Endothelial cell (in vitro differentiated cells): ENCODE results near the gene ZNF214. TPM values are rescaled to one million over a fixed set of nuclear protein-coding genes. Genes with fewer than 3 reads are reported as not detected.

Experiments used
- DNase-seq: peaks from one replicate; pipeline ENCODE4 v3.0.0; 2021; ENCODE audit warnings: low spot score
- H3K27ac Mint-ChIP-seq: one replicate; pipeline ENCODE4 v1.8.0; 2021; ENCODE audit warnings: mixed read lengths, inconsistent platforms; ENCODE audit not compliant: unreplicated experiment
- H3K27me3 Mint-ChIP-seq: one replicate; pipeline ENCODE4 v1.8.0; 2021; ENCODE audit warnings: mild to moderate bottlenecking, moderate library complexity, mixed read lengths, inconsistent platforms; ENCODE audit not compliant: unreplicated experiment
- H3K36me3 Mint-ChIP-seq: one replicate; pipeline ENCODE4 v1.8.0; 2021; ENCODE audit warnings: mild to moderate bottlenecking, low read depth, mixed read lengths, inconsistent platforms; ENCODE audit not compliant: unreplicated experiment
- H3K4me1 Mint-ChIP-seq: one replicate; pipeline ENCODE4 v1.8.0; 2021; ENCODE audit warnings: mild to moderate bottlenecking, mixed read lengths, inconsistent platforms; ENCODE audit not compliant: unreplicated experiment
- H3K4me3 Mint-ChIP-seq: one replicate; pipeline ENCODE4 v1.8.0; 2021; ENCODE audit warnings: mild to moderate bottlenecking, mixed read lengths, inconsistent platforms; ENCODE audit not compliant: unreplicated experiment
- H3K9me3 Mint-ChIP-seq: one replicate; pipeline ENCODE4 v1.8.0; 2021; ENCODE audit warnings: mixed read lengths, inconsistent platforms; ENCODE audit not compliant: unreplicated experiment
- total RNA-seq: library from RNA; stranded (reverse); fragmentation: NEBNext Ultra II Directional; extraction: Animal tissue kit (Norgen Biotek cat#: 25700); gene quantifications from one replicate; pipeline ENCODE4 v1.2.1, GENCODE V29; 2021; ENCODE audit not compliant: unreplicated experiment
- TF ChIP-seq, protein P1 (sequence below): fragments of 200-600 bp; sonication (generic); IDR thresholded peaks from one replicate; pipeline ENCODE4 v1.5.0; 2021; ENCODE audit warnings: antibody characterized with exemption; ENCODE audit not compliant: unreplicated experiment

The ZNF214 gene
- total RNA-seq, 1 donor from 2014 or later = 2.4 TPM

DNA sequence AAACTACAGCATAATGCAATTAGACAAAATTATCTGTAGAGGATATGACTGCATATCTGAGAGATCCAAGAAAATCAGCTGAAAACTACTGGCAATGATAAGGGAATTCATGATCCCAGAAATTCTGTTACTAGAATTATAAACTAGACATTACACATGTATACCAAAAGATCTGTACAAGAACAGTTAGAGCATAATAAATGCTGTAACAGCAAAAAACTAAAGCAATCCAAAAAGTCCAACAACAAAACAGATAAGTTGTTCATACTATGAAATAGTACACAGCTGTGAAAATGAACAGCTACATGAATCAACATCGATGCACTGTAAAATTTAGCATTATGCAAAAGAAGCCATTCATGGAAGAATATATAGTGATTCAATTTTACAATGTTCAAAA, 6.0 kb downstream of the ZNF214 start:
- H3K27ac Mint-ChIP-seq = no peak overlapping the region
- H3K4me3 Mint-ChIP-seq = no peak overlapping the region
- TF ChIP-seq, protein P1, sequence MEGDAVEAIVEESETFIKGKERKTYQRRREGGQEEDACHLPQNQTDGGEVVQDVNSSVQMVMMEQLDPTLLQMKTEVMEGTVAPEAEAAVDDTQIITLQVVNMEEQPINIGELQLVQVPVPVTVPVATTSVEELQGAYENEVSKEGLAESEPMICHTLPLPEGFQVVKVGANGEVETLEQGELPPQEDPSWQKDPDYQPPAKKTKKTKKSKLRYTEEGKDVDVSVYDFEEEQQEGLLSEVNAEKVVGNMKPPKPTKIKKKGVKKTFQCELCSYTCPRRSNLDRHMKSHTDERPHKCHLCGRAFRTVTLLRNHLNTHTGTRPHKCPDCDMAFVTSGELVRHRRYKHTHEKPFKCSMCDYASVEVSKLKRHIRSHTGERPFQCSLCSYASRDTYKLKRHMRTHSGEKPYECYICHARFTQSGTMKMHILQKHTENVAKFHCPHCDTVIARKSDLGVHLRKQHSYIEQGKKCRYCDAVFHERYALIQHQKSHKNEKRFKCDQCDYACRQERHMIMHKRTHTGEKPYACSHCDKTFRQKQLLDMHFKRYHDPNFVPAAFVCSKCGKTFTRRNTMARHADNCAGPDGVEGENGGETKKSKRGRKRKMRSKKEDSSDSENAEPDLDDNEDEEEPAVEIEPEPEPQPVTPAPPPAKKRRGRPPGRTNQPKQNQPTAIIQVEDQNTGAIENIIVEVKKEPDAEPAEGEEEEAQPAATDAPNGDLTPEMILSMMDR = no peak
- peaks cover 3% of the 10 kb centered on the region for H3K27me3 Mint-ChIP-seq
- DNase-seq = no peak
- peaks cover 8% of the 10 kb centered on the region for H3K4me1 Mint-ChIP-seq
- H3K36me3 Mint-ChIP-seq = no peaks in the 10 kb centered on the region
- H3K9me3 Mint-ChIP-seq = no peaks in the 10 kb centered on the region

DNA sequence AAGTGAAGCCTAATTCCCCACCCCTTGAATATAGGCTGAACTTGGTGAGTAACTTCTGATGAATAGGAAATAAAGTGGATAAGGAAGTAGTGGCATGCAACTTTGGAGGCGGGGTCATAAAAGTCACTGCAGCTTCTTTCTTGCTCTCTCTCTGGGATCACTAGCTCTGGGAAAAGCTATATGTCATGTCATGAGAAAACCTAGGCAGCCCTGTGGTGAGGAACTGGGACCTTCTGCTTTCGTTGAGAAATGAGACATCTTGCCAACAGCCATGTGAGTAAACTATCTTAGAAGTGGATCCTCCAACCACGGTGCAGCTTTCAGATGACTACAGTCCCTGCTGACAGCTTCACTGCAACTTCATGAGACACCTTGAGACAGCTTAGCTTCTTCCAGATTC, 15.7 kb downstream of the ZNF214 start:
- Mint-ChIP-seq H3K4me1 (peaks cover 6% of the 10 kb centered on the region), H3K4me3 (no peak overlapping the region), H3K9me3 (no peaks in the 10 kb centered on the region), H3K27ac (no peak overlapping the region), H3K36me3 (no peaks in the 10 kb centered on the region), H3K27me3 (no peaks in the 10 kb centered on the region)
- TF ChIP-seq, protein P1 = no peak
- DNase-seq = no peak

DNA sequence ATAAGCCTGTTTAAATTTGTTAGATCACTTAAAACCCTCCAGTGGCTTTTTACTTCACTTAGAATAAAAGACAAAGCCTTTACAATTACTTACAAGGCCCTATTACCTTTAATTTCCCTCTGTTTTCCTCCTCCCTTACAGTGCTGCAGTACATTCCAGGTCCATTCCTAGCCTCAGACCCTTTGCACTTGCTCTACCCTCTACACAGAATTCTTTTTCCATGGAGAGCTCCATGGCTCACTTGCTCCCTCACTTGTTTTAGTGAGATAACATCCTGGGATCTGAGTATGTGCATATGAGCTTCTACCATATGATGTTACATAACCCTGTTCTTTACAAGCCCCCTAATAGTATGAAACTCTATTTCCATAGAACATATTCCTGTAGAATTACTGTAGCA, 24.4 kb downstream of the ZNF214 start:
- no peak overlapping the region for H3K27ac Mint-ChIP-seq

DNA sequence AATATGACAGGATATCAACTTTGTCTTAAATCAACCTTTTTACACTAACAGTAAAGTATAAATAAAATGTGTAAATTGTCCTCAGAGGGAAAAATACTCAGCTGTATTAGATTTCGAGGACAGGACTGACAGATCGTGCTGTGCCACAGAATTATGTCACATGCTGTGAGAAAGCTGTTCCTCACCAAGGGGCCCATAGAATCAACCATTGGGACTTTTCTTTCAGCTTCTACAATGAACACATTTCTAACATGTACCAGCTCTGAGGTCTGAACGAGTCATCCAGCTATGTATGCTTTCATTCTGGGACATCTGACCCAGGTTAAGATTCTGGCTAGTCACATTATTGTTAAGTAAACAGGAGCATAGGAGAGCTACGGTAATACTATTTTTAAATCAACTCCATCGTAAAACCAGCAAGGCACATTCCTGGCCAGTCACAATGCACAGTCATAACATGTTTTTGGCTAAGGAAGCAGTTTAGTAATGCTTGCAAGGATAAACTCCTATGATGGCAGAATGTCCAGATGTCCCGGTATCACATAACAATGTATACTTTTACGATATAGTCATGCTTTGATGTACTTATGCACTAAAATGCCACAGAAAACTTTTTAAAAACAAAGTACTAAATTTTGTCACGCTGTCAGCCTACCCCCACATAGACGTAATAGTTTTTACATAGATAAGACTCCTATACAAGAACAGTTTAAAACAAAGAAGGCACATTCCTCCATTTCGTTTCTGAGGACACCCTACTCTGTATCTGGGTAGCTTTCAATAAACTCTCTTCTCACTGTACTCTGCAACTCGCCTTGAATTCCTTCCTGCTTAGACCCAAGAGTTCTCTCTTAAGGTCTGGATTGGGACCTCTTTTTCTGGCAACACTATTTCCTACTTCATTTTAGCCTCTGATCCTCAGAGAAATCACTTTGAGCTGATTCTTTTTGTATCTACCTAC, 27.4 kb downstream of the ZNF214 start:
- Mint-ChIP-seq H3K4me1 (no peaks in the 10 kb centered on the region), H3K36me3 (no peaks in the 10 kb centered on the region), H3K27ac (no peak overlapping the region), H3K9me3 (no peaks in the 10 kb centered on the region), H3K27me3 (no peaks in the 10 kb centered on the region), H3K4me3 (no peak overlapping the region)
- TF ChIP-seq, protein P1 = no peak
- no peak for DNase-seq

More for the DNA sequence above, 24.4 kb downstream of the ZNF214 start:
- TF ChIP-seq, protein P1 = no peak
- H3K27me3 Mint-ChIP-seq = no peaks in the 10 kb centered on the region
- no peak overlapping the region for H3K4me3 Mint-ChIP-seq
- H3K36me3 Mint-ChIP-seq = no peaks in the 10 kb centered on the region
- no peak for DNase-seq
- no peaks in the 10 kb centered on the region for H3K9me3 Mint-ChIP-seq
- H3K4me1 Mint-ChIP-seq = no peaks in the 10 kb centered on the region

DNA sequence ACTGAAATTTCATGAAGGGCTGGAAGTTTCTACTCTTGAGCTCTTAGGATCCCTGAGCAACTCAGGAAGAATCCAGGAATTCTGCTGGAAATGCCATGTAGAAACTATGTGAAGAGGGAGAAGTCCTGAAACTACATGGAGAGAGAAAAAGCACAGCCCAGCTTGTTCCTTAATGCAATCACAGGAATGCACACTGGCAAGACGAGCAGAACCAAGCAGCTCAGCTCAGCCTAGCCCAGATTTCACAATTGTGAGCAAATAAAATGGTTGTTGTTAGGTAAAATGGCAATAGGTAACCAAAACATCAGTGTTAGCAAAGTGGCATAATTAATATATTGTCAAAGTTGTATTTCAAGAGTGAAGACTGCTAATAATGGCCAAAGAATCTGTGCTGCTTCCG, 28.1 kb downstream of the ZNF214 start:
- H3K4me3 Mint-ChIP-seq = no peak overlapping the region
- H3K9me3 Mint-ChIP-seq = no peaks in the 10 kb centered on the region
- no peaks in the 10 kb centered on the region for H3K27me3 Mint-ChIP-seq
- no peaks in the 10 kb centered on the region for H3K36me3 Mint-ChIP-seq
- no peaks in the 10 kb centered on the region for H3K4me1 Mint-ChIP-seq
- H3K27ac Mint-ChIP-seq = no peak overlapping the region
- TF ChIP-seq, protein P1 = no peak
- DNase-seq = no peak
